GM21717 (cell line): ENCODE data around the gene PPP5C.
"Not testable (repeated sequence)": the region's sequence is repeated elsewhere in the genome, so short reads cannot be mapped to it uniquely, and the experiment has no call there.

Experiments
- ATAC-seq: cut with Tn5 transposase; IDR thresholded peaks from one replicate; pipeline ENCODE4 v1.9.1; 2021; ENCODE audit warnings: mild to moderate bottlenecking, moderate library complexity; ENCODE audit not compliant: unreplicated experiment

PPP5C gene

GRCh38 chr19:46364359-46364758, 17.5 kb downstream of the PPP5C start:
- ATAC-seq: no peak

- ATAC-seq: no peak
These were observed 18.7 kb downstream of the PPP5C start for GRCh38 chr19:46365561-46365960.

- no peak for ATAC-seq
These were observed 19.9 kb downstream of the PPP5C start for GRCh38 chr19:46366620-46367292.

- ATAC-seq: no peak
These were observed 20.5 kb downstream of the PPP5C start for GRCh38 chr19:46367426-46367825.

GRCh38 chr19:46368116-46368515, 21.2 kb downstream of the PPP5C start:
- ATAC-seq: no peak

GRCh38 chr19:46369817-46370216, 22.9 kb downstream of the PPP5C start:
- ATAC-seq: no peak

GRCh38 chr19:46371371-46371901, 24.5 kb downstream of the PPP5C start:
- no peak for ATAC-seq

GRCh38 chr19:46372901-46373490, 26.1 kb downstream of the PPP5C start:
- ATAC-seq: no peak

- ATAC-seq: no peak
These were observed 26.8 kb downstream of the PPP5C start for GRCh38 chr19:46373491-46374359.

- no peak for ATAC-seq
These were observed 27.9 kb downstream of the PPP5C start for GRCh38 chr19:46374536-46375475.

GRCh38 chr19:46375476-46376067, 28.7 kb downstream of the PPP5C start:
- ATAC-seq: not testable (repeated sequence)

- ATAC-seq: no peak
These were observed 29.6 kb downstream of the PPP5C start for GRCh38 chr19:46376241-46377153.

- ATAC-seq: no peak
These were observed 31.4 kb downstream of the PPP5C start for GRCh38 chr19:46378268-46378667.

GRCh38 chr19:46380690-46381089, 33.8 kb downstream of the PPP5C start:
- ATAC-seq: no peak

GRCh38 chr19:46381346-46381745, 34.5 kb downstream of the PPP5C start:
- ATAC-seq: no peak

GRCh38 chr19:46381756-46382345, 35.0 kb downstream of the PPP5C start:
- ATAC-seq: no peak

- ATAC-seq: no peak
These were observed 36.4 kb downstream of the PPP5C start for GRCh38 chr19:46383171-46383815.

GRCh38 chr19:46383846-46384245, 37.0 kb downstream of the PPP5C start:
- no peak for ATAC-seq
